HepG2 (cell line): Measurements from ENCODE around the gene LRRC28. TPM values are rescaled to one million over a fixed set of nuclear protein-coding genes. Genes with fewer than 3 reads are reported as not detected.

ENCODE experiments used
- CREB1 ChIP-seq, 2 experiments: fragments of 450-650 bp in 1 of 2; IDR thresholded peaks; 2 replicates each; pipeline ENCODE4 v1.6.1; 2016 to 2017; ENCODE audit warnings: control low read depth in 1 of 2, mild to moderate bottlenecking in 1 of 2, missing compliant biosample characterization in 1 of 2, missing genetic modification characterization in 1 of 2
- KDM1A ChIP-seq: IDR thresholded peaks from 2 replicates; pipeline ENCODE4 v1.6.1; 2016; ENCODE audit warnings: missing compliant biosample characterization
- MZF1 ChIP-seq: sonication (generic); formaldehyde crosslinking; IDR thresholded peaks from 2 replicates; pipeline ENCODE4 v1.8.1; 2023; ENCODE audit warnings: mild to moderate bottlenecking, missing genetic modification reagents, borderline replicate concordance
- RCOR2 ChIP-seq: IDR thresholded peaks from 2 replicates; pipeline ENCODE4 v1.6.1; 2016; ENCODE audit warnings: missing biosample characterization, missing genetic modification reagents
- TBX3 ChIP-seq: fragments of 450-650 bp; IDR thresholded peaks from 2 replicates; pipeline ENCODE4 v1.6.1; 2017; ENCODE audit warnings: antibody characterized with exemption, mild to moderate bottlenecking, inconsistent platforms, borderline replicate concordance
- TMF1 ChIP-seq: sonication (generic); formaldehyde crosslinking; IDR thresholded peaks from 2 replicates; pipeline ENCODE4 v1.8.1; 2022; ENCODE audit warnings: low read depth, missing genetic modification reagents
- ZBTB42 ChIP-seq: sonication (generic); formaldehyde crosslinking; IDR thresholded peaks from 2 replicates; pipeline ENCODE4 v1.5.0; 2020; ENCODE audit warnings: mild to moderate bottlenecking, missing genetic modification reagents
- polyA plus RNA-seq, 8 experiments: library from polyadenylated mRNA; depleted of rRNA in 3 of 8; stranded (reverse) in 7 of 8; unstranded in 1 of 8; fragments of >200 nt; fragmentation: Illumina TruSeq in 4 of 8; extraction: Trizol in 4 of 8; gene quantifications; 2 replicates each; pipeline versions ENCODE4 v1.2.1 to v1.2.3, GENCODE V29; 2011 to 2016; ENCODE audit warnings: low read depth in 4 of 8, missing spikeins in 1 of 8, mixed read lengths in 1 of 8; ENCODE audit not compliant: insufficient read depth in 1 of 8
- total RNA-seq, 5 experiments: library from RNA; depleted of rRNA; stranded (reverse); fragments of >200 nt; fragmentation: Illumina TruSeq; extraction: Trizol; gene quantifications; 2 replicates each; pipeline ENCODE4 v1.2.3, GENCODE V29; 2016; ENCODE audit warnings: low read depth in 1 of 5
- TF ChIP-seq, protein P1 (sequence below): sonication (generic); formaldehyde crosslinking; IDR thresholded peaks from 2 replicates; pipeline ENCODE4 v1.5.1; 2020; ENCODE audit warnings: mild to moderate bottlenecking, moderate library complexity, missing genetic modification reagents
- TF ChIP-seq, protein P2 (sequence below), 2 experiments: fragments of 450-650 bp in 1 of 2; sonication (generic) in 1 of 2; formaldehyde crosslinking in 1 of 2; IDR thresholded peaks; 2 replicates each; pipeline versions ENCODE4 v1.6.1 to v1.8.0; 2016 to 2022; ENCODE audit warnings: antibody characterized with exemption in 1 of 2, mild to moderate bottlenecking in 1 of 2, missing genetic modification reagents in 1 of 2
- TF ChIP-seq, protein P3 (sequence below), 2 experiments: sonication (generic) in 1 of 2; formaldehyde crosslinking in 1 of 2; IDR thresholded peaks; 2 replicates each; pipeline versions ENCODE4 v1.4.0 to v1.6.1; 2018 to 2020; ENCODE audit warnings: missing genetic modification reagents in 2 of 2, borderline replicate concordance in 1 of 2, low read depth in 1 of 2, mild to moderate bottlenecking in 1 of 2, missing biosample characterization in 1 of 2
- TF ChIP-seq, protein P4 (sequence below): sonication (generic); formaldehyde crosslinking; IDR thresholded peaks from 2 replicates; pipeline ENCODE4 v1.8.0; 2022; ENCODE audit warnings: missing genetic modification reagents, mild to moderate bottlenecking, borderline replicate concordance

LRRC28 gene
- total and polyA plus RNA-seq, 2 of the 13 experiments (the other 11 are each of a cell fraction or from before 2014, with no cell fraction given) = 17.5 to 21.3 TPM

DNA sequence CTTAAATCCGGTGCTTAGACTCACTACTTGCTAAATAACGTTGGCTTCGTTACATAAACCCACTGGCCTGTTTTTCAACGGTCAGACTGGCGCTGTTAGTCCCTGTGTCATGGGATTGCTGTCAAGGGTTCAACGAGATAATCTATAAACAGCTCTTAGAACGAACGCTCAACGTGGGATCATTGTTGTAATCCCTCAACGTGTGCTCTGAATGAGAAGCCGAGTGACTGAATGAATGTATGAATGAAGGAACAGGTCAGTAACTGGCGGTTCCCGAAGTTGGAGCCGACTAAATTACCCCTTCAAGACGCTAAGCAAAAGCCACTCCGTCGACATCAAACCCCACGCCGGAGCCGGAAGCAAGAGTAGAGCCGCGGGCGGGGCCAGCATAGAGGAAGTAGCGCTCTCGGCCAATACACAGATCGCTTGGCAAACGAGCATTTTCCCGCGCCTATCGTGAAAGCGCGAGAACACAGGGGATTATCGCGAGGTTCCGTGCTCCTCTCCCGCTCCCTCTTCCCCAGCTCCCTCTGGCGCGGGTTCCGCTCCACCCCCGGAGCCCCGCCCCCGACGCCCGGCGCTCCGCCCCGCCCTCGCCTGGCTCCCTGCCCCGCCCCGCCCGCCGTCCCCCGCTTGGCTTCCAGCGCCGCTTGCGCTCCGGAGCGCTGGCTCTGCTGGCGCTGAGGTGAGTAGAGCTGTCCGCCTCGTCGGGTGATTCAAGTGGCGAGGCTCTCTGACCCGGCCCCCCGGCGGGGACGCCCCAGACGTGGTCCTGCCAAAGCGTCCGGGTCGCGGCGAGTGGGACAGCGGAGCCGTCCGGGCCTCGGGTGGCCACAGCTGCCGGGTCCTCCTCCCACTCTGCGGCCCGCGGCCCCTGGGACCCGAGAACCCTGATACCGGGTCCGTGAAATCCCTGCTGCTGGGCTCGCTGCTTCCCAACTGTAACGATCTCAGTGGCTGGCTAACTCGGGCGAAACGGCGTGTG, at the start of gene LRRC28 (continued):
- TF ChIP-seq, protein P1, sequence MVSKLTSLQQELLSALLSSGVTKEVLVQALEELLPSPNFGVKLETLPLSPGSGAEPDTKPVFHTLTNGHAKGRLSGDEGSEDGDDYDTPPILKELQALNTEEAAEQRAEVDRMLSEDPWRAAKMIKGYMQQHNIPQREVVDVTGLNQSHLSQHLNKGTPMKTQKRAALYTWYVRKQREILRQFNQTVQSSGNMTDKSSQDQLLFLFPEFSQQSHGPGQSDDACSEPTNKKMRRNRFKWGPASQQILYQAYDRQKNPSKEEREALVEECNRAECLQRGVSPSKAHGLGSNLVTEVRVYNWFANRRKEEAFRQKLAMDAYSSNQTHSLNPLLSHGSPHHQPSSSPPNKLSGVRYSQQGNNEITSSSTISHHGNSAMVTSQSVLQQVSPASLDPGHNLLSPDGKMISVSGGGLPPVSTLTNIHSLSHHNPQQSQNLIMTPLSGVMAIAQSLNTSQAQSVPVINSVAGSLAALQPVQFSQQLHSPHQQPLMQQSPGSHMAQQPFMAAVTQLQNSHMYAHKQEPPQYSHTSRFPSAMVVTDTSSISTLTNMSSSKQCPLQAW (CRISPR knock-in tag) = peak; percentile 49
- TF ChIP-seq TBX3 (no peak), TMF1 (CRISPR knock-in tag) (peak; percentile 75; the same call in 1 of the 2 replicates), KDM1A (no peak), RCOR2 (CRISPR knock-in tag) (no peak), CREB1 (IDR thresholded peaks at IDR 0.05) (no peak), CREB1 (CRISPR knock-in tag; IDR thresholded peaks at IDR 0.05) (0 out of 2 replicates have a peak, but pooled peaks have one; percentile 59), ZBTB42 (CRISPR knock-in tag) (0 out of 2 replicates have a peak, but pooled peaks have one; percentile 51), MZF1 (CRISPR knock-in tag) (no peak)
- TF ChIP-seq, protein P2, sequence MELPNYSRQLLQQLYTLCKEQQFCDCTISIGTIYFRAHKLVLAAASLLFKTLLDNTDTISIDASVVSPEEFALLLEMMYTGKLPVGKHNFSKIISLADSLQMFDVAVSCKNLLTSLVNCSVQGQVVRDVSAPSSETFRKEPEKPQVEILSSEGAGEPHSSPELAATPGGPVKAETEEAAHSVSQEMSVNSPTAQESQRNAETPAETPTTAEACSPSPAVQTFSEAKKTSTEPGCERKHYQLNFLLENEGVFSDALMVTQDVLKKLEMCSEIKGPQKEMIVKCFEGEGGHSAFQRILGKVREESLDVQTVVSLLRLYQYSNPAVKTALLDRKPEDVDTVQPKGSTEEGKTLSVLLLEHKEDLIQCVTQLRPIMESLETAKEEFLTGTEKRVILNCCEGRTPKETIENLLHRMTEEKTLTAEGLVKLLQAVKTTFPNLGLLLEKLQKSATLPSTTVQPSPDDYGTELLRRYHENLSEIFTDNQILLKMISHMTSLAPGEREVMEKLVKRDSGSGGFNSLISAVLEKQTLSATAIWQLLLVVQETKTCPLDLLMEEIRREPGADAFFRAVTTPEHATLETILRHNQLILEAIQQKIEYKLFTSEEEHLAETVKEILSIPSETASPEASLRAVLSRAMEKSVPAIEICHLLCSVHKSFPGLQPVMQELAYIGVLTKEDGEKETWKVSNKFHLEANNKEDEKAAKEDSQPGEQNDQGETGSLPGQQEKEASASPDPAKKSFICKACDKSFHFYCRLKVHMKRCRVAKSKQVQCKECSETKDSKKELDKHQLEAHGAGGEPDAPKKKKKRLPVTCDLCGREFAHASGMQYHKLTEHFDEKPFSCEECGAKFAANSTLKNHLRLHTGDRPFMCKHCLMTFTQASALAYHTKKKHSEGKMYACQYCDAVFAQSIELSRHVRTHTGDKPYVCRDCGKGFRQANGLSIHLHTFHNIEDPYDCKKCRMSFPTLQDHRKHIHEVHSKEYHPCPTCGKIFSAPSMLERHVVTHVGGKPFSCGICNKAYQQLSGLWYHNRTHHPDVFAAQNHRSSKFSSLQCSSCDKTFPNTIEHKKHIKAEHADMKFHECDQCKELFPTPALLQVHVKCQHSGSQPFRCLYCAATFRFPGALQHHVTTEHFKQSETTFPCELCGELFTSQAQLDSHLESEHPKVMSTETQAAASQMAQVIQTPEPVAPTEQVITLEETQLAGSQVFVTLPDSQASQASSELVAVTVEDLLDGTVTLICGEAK (IDR thresholded peaks at IDR 0.05) = 0 out of 2 replicates have a peak, but pooled peaks have one; percentile 18
- TF ChIP-seq, protein P2 (CRISPR knock-in tag; IDR thresholded peaks at IDR 0.05) = no peak
- TF ChIP-seq, protein P3, sequence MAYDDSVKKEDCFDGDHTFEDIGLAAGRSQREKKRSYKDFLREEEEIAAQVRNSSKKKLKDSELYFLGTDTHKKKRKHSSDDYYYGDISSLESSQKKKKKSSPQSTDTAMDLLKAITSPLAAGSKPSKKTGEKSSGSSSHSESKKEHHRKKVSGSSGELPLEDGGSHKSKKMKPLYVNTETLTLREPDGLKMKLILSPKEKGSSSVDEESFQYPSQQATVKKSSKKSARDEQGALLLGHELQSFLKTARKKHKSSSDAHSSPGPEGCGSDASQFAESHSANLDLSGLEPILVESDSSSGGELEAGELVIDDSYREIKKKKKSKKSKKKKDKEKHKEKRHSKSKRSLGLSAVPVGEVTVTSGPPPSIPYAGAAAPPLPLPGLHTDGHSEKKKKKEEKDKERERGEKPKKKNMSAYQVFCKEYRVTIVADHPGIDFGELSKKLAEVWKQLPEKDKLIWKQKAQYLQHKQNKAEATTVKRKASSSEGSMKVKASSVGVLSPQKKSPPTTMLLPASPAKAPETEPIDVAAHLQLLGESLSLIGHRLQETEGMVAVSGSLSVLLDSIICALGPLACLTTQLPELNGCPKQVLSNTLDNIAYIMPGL (CRISPR knock-in tag; IDR thresholded peaks at IDR 0.05; ENCODE audit: borderline replicate concordance in 1 of 2, low read depth in 1 of 2) = peak in 1 of 2 experiments; percentile 40; a peak in 2 of 4 replicates
- TF ChIP-seq, protein P4, sequence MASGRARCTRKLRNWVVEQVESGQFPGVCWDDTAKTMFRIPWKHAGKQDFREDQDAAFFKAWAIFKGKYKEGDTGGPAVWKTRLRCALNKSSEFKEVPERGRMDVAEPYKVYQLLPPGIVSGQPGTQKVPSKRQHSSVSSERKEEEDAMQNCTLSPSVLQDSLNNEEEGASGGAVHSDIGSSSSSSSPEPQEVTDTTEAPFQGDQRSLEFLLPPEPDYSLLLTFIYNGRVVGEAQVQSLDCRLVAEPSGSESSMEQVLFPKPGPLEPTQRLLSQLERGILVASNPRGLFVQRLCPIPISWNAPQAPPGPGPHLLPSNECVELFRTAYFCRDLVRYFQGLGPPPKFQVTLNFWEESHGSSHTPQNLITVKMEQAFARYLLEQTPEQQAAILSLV (CRISPR knock-in tag) = peak; percentile 24; the same call in 1 of the 2 replicates
